Effector memory CD8-positive, alpha-beta T cell (primary cell): ENCODE measurements around the gene NELFE.
"Not testable (repeated sequence)": the region's sequence is repeated elsewhere in the genome, so short reads cannot be mapped to it uniquely, and the experiment has no call there.

ENCODE experiments used
- ATAC-seq: fragments of 150-1000 bp; cut with Tn5 transposase; replicated peaks from 2 replicates; pipeline ENCODE4 v1.10.0; 2021; ENCODE audit warnings: mild to moderate bottlenecking, moderate library complexity
- DNase-seq, 3 experiments: peaks; one replicate each; pipeline ENCODE4 v3.0.0; 2021
- H3K27ac Mint-ChIP-seq, 2 donors: one replicate each; pipeline ENCODE4 v1.8.0; 2022; ENCODE audit warnings: mild to moderate bottlenecking in 2 of 2, mixed read lengths in 2 of 2, moderate library complexity in 2 of 2
- H3K27me3 Mint-ChIP-seq, 2 donors: one replicate each; pipeline ENCODE4 v1.8.0; 2022; ENCODE audit warnings: mixed read lengths in 2 of 2
- H3K36me3 Mint-ChIP-seq: one replicate; pipeline ENCODE4 v1.8.0; 2022; ENCODE audit warnings: mild to moderate bottlenecking, moderate library complexity, mixed read lengths; ENCODE audit not compliant: insufficient read depth
- H3K4me1 Mint-ChIP-seq, 2 donors: one replicate each; pipeline ENCODE4 v1.8.0; 2022; ENCODE audit warnings: low read depth in 2 of 2, mixed read lengths in 2 of 2
- H3K4me3 Mint-ChIP-seq, 2 donors: one replicate each; pipeline ENCODE4 v1.8.0; 2022; ENCODE audit warnings: mild to moderate bottlenecking in 2 of 2, mixed read lengths in 2 of 2, moderate library complexity in 2 of 2
- H3K9me3 Mint-ChIP-seq, 2 donors: one replicate each; pipeline ENCODE4 v1.8.0; 2022; ENCODE audit warnings: mixed read lengths in 2 of 2

The NELFE gene

GRCh38 chr6:31932137-31932536 is 26.6 kb downstream of the NELFE start:
- peaks cover 14 to 39% of the 10 kb centered on the region in 2 donors for H3K27me3 Mint-ChIP-seq
- not testable (repeated sequence) for H3K36me3 Mint-ChIP-seq, DNase-seq, H3K4me1 Mint-ChIP-seq, ATAC-seq, H3K4me3 Mint-ChIP-seq, H3K9me3 Mint-ChIP-seq, H3K27ac Mint-ChIP-seq

GRCh38 chr6:31930962-31931361 is 27.8 kb downstream of the NELFE start:
- H3K4me1 Mint-ChIP-seq = no peaks in the 10 kb centered on the region

GRCh38 chr6:31928672-31928939 is 30.2 kb downstream of the NELFE start:
- ATAC-seq (no peak), DNase-seq (no peak)
- Mint-ChIP-seq H3K27me3 (peaks cover 13 to 33% of the 10 kb centered on the region in 2 donors), H3K36me3 (peaks cover 2% of the 10 kb centered on the region), H3K4me3 (no peak overlapping the region), H3K27ac (no peak overlapping the region), H3K9me3 (no peaks in the 10 kb centered on the region), H3K4me1 (no peaks in the 10 kb centered on the region)

More at GRCh38 chr6:31930962-31931361, 27.8 kb downstream of the NELFE start:
- H3K4me3 Mint-ChIP-seq = no peak overlapping the region
- H3K27me3 Mint-ChIP-seq = peaks cover 14 to 39% of the 10 kb centered on the region in 2 donors
- ATAC-seq = no peak
- no peaks in the 10 kb centered on the region for H3K36me3 Mint-ChIP-seq
- H3K27ac Mint-ChIP-seq = no peak overlapping the region
- DNase-seq = no peak
- H3K9me3 Mint-ChIP-seq = no peaks in the 10 kb centered on the region

GRCh38 chr6:31927863-31928671 is 30.7 kb downstream of the NELFE start:
- no peak for DNase-seq
- Mint-ChIP-seq H3K4me1 (no peaks in the 10 kb centered on the region), H3K9me3 (no peaks in the 10 kb centered on the region), H3K4me3 (no peak overlapping the region), H3K27me3 (peaks cover 7 to 27% of the 10 kb centered on the region in 2 donors), H3K36me3 (peaks cover 3% of the 10 kb centered on the region), H3K27ac (no peak overlapping the region)
- no peak for ATAC-seq

GRCh38 chr6:31927242-31927862 is 31.4 kb downstream of the NELFE start, which contains the start of gene C2:
TSS of gene C2 (plus strand) at chr6:31927717. CDS start at chr6:31927753, 36 bp downstream.
- no peaks in the 10 kb centered on the region for H3K9me3 Mint-ChIP-seq
- ATAC-seq (no peak), DNase-seq (no peak)
- H3K27me3 Mint-ChIP-seq = peaks cover 6 to 24% of the 10 kb centered on the region in 2 donors
- no peak within 1 kb of the TSS for H3K27ac Mint-ChIP-seq
- H3K4me1 Mint-ChIP-seq = no peaks in the 10 kb centered on the region
- H3K36me3 Mint-ChIP-seq = peaks cover 5% of the 10 kb centered on the region
- no peak within 1 kb of the TSS for H3K4me3 Mint-ChIP-seq

GRCh38 chr6:31922942-31923341 is 35.8 kb downstream of the NELFE start:
- H3K27ac Mint-ChIP-seq = no peak overlapping the region
- H3K4me3 Mint-ChIP-seq = no peak overlapping the region
- ATAC-seq (no peak), DNase-seq (no peak)
- peaks cover 5% of the 10 kb centered on the region for H3K36me3 Mint-ChIP-seq
- no peaks in the 10 kb centered on the region for H3K4me1 Mint-ChIP-seq
- H3K9me3 Mint-ChIP-seq = no peaks in the 10 kb centered on the region
- peaks cover 5% of the 10 kb centered on the region in 2 donors for H3K27me3 Mint-ChIP-seq

GRCh38 chr6:31920811-31921210 is 38.0 kb downstream of the NELFE start:
- ATAC-seq = no peak
- Mint-ChIP-seq H3K36me3 (peaks cover 5% of the 10 kb centered on the region), H3K4me1 (no peaks in the 10 kb centered on the region), H3K27me3 (peaks cover 1 to 5% of the 10 kb centered on the region in 2 donors), H3K27ac (no peak overlapping the region), H3K9me3 (no peaks in the 10 kb centered on the region), H3K4me3 (no peak overlapping the region)
- DNase-seq = no peak

- H3K27me3 Mint-ChIP-seq = peaks cover 11 to 16% of the 10 kb centered on the region in 2 donors
- DNase-seq (no peak), ATAC-seq (no peak)
- H3K4me3 Mint-ChIP-seq = no peak overlapping the region
- no peaks in the 10 kb centered on the region for H3K9me3 Mint-ChIP-seq
- H3K4me1 Mint-ChIP-seq = no peaks in the 10 kb centered on the region
- peaks cover 5% of the 10 kb centered on the region for H3K36me3 Mint-ChIP-seq
- H3K27ac Mint-ChIP-seq = no peak overlapping the region
Observed at GRCh38 chr6:31919624-31920303, 39.0 kb downstream of the NELFE start.

GRCh38 chr6:31918069-31918720 is 40.6 kb downstream of the NELFE start:
- ATAC-seq (no peak), DNase-seq (no peak)
- H3K4me1 Mint-ChIP-seq = no peaks in the 10 kb centered on the region
- H3K27ac Mint-ChIP-seq = no peak overlapping the region
- H3K4me3 Mint-ChIP-seq = no peak overlapping the region
- peaks cover 2% of the 10 kb centered on the region for H3K36me3 Mint-ChIP-seq
- peaks cover 11 to 17% of the 10 kb centered on the region in 2 donors for H3K27me3 Mint-ChIP-seq
- no peaks in the 10 kb centered on the region for H3K9me3 Mint-ChIP-seq

GRCh38 chr6:31915756-31916155 is 43.0 kb downstream of the NELFE start:
- ATAC-seq = no peak
- no peaks in the 10 kb centered on the region for H3K4me1 Mint-ChIP-seq

GRCh38 chr6:31915351-31915750 is 43.4 kb downstream of the NELFE start:
- H3K4me1 Mint-ChIP-seq = no peaks in the 10 kb centered on the region
- DNase-seq = no peak
- ATAC-seq = no peak
- peaks cover 4% of the 10 kb centered on the region for H3K36me3 Mint-ChIP-seq
- H3K9me3 Mint-ChIP-seq = no peaks in the 10 kb centered on the region
- peaks cover 18 to 27% of the 10 kb centered on the region in 2 donors for H3K27me3 Mint-ChIP-seq
- no peak overlapping the region for H3K27ac Mint-ChIP-seq
- H3K4me3 Mint-ChIP-seq = no peak overlapping the region

More at GRCh38 chr6:31915756-31916155, 43.0 kb downstream of the NELFE start:
- Mint-ChIP-seq H3K27me3 (peaks cover 18 to 27% of the 10 kb centered on the region in 2 donors), H3K27ac (no peak overlapping the region), H3K4me3 (no peak overlapping the region), H3K9me3 (no peaks in the 10 kb centered on the region), H3K36me3 (peaks cover 4% of the 10 kb centered on the region)
- DNase-seq = no peak

- H3K36me3 Mint-ChIP-seq = peaks cover 4% of the 10 kb centered on the region
- no peak overlapping the region for H3K27ac Mint-ChIP-seq
- H3K27me3 Mint-ChIP-seq = peaks cover 18 to 39% of the 10 kb centered on the region in 2 donors
- DNase-seq (no peak), ATAC-seq (no peak)
- no peak overlapping the region for H3K4me3 Mint-ChIP-seq
- H3K4me1 Mint-ChIP-seq = no peaks in the 10 kb centered on the region
- no peaks in the 10 kb centered on the region for H3K9me3 Mint-ChIP-seq
Observed at GRCh38 chr6:31911826-31912585, 46.8 kb downstream of the NELFE start.

GRCh38 chr6:31909298-31909697 is 49.5 kb downstream of the NELFE start:
- H3K4me1 Mint-ChIP-seq, H3K4me3 Mint-ChIP-seq, H3K27ac Mint-ChIP-seq, DNase-seq, H3K9me3 Mint-ChIP-seq, ATAC-seq, H3K36me3 Mint-ChIP-seq: not testable (repeated sequence)
- H3K27me3 Mint-ChIP-seq = peaks cover 13 to 33% of the 10 kb centered on the region in 2 donors
